ENCODE results near the gene SFXN3.

Gene SFXN3

GRCh38 chr10:101080933-101081931 lies 50.2 kb downstream of the SFXN3 start:
- no peak for DNase-seq

- no peak for DNase-seq
Measured at GRCh38 chr10:101085846-101086245, 54.8 kb downstream of the SFXN3 start.

GRCh38 chr10:101087376-101087775 lies 56.3 kb downstream of the SFXN3 start:
- no peak for DNase-seq

GRCh38 chr10:101087965-101088364 lies 56.9 kb downstream of the SFXN3 start:
- no peak for DNase-seq

GRCh38 chr10:101089520-101090299 lies 58.7 kb downstream of the SFXN3 start:
- DNase-seq, result no peak

GRCh38 chr10:101090597-101090996 lies 59.6 kb downstream of the SFXN3 start:
- no peak for DNase-seq
